IPS DF 4.7 (cell line): Measurements from ENCODE around the gene KCNC2.
"Not testable (repeated sequence)": the region's sequence is repeated elsewhere in the genome, so short reads cannot be mapped to it uniquely, and the experiment has no call there.

Experiments used
- DNase-seq: peaks from one replicate; pipeline ENCODE4 v3.0.0-alpha.2; 2013; ENCODE audit warnings: low spot score; ENCODE audit errors: extremely low read depth

KCNC2 gene

GRCh38 chr12:75209812-75210138 lies at the start of gene KCNC2:
TSS of gene KCNC2 (minus strand) at chr12:75209839.
- DNase-seq: no peak

- no peak for DNase-seq
These were observed 49.5 kb upstream of the KCNC2 start for GRCh38 chr12:75259143-75259542.

- DNase-seq: no peak
These were observed 47.9 kb upstream of the KCNC2 start for GRCh38 chr12:75257510-75257909.

- no peak for DNase-seq
These were observed 35.5 kb upstream of the KCNC2 start for GRCh38 chr12:75245108-75245507.

GRCh38 chr12:75239987-75240386 lies 30.3 kb upstream of the KCNC2 start:
- no peak for DNase-seq

- no peak for DNase-seq
These were observed 26.6 kb upstream of the KCNC2 start for GRCh38 chr12:75236206-75236605.

GRCh38 chr12:75227132-75227531 lies 17.5 kb upstream of the KCNC2 start:
- no peak for DNase-seq

- no peak for DNase-seq
These were observed 2.4 kb upstream of the KCNC2 start for GRCh38 chr12:75212072-75212471.

GRCh38 chr12:75208856-75209811 lies 505 bp downstream of the KCNC2 start:
- DNase-seq: no peak

- no peak for DNase-seq
These were observed 2.1 kb downstream of the KCNC2 start for GRCh38 chr12:75207338-75208083.

GRCh38 chr12:75205558-75205957 lies 4.1 kb downstream of the KCNC2 start:
- DNase-seq: no peak

- DNase-seq: no peak
These were observed 12.8 kb downstream of the KCNC2 start for GRCh38 chr12:75196865-75197264.

- no peak for DNase-seq
These were observed 13.2 kb downstream of the KCNC2 start for GRCh38 chr12:75196408-75196807.

GRCh38 chr12:75194250-75194649 lies 15.4 kb downstream of the KCNC2 start:
- DNase-seq: no peak

- no peak for DNase-seq
These were observed 17.4 kb downstream of the KCNC2 start for GRCh38 chr12:75192196-75192595.

GRCh38 chr12:75190846-75191245 lies 18.8 kb downstream of the KCNC2 start:
- DNase-seq: no peak

GRCh38 chr12:75185881-75186280 lies 23.8 kb downstream of the KCNC2 start:
- not testable (repeated sequence) for DNase-seq

- no peak for DNase-seq
These were observed 25.1 kb downstream of the KCNC2 start for GRCh38 chr12:75184516-75184915.

GRCh38 chr12:75183967-75184366 lies 25.7 kb downstream of the KCNC2 start:
- no peak for DNase-seq

GRCh38 chr12:75177997-75178396 lies 31.6 kb downstream of the KCNC2 start:
- no peak for DNase-seq

GRCh38 chr12:75172611-75173010 lies 37.0 kb downstream of the KCNC2 start:
- DNase-seq: no peak

- no peak for DNase-seq
These were observed 38.9 kb downstream of the KCNC2 start for GRCh38 chr12:75170640-75171185.
